Tibial artery (tissue), 4 donors: ENCODE results near the gene ELL.

Experiments used
- DNase-seq, 2 donors: peaks; one replicate each; pipeline ENCODE4 v3.0.0-alpha.2; 2019
- H3K27ac ChIP-seq, 2 donors: fragments of 200-600 bp; sonication (generic) in 1 of 2; 1 replicate in 1 of 2; 2 replicates in 1 of 2; pipeline ENCODE4 v1.5.1; 2018 to 2019; ENCODE audit warnings: mild to moderate bottlenecking in 1 of 2
- H3K27me3 ChIP-seq, 2 donors: fragments of 200-600 bp; sonication (generic) in 1 of 2; one replicate each; pipeline versions ENCODE4 v1.5.1 to v1.6.0; 2016 to 2019
- H3K36me3 ChIP-seq, 3 donors: fragments of 200-600 bp; sonication (generic) in 2 of 3; one replicate each; pipeline ENCODE4 v1.5.1; 2016 to 2019; ENCODE audit warnings: mild to moderate bottlenecking in 2 of 3
- H3K4me1 ChIP-seq, 4 donors: fragments of 200-600 bp; sonication (generic) in 2 of 4; 1 replicate in 3 of 4; 2 replicates in 1 of 4; pipeline ENCODE4 v1.5.1; 2016 to 2019
- H3K4me3 ChIP-seq, 2 donors: fragments of 200-600 bp; sonication (generic) in 1 of 2; 1 replicate in 1 of 2; 2 replicates in 1 of 2; pipeline ENCODE4 v1.5.1; 2018 to 2019; ENCODE audit warnings: mild to moderate bottlenecking in 2 of 2
- H3K9me3 ChIP-seq, 3 donors: fragments of 200-600 bp; sonication (generic) in 1 of 3; one replicate each; pipeline ENCODE4 v1.5.1; 2016 to 2019
- CTCF ChIP-seq, 2 experiments: fragments of 200-600 bp in 1 of 2; fragments of 450-650 bp in 1 of 2; IDR thresholded peaks; one replicate each; pipeline ENCODE4 v1.5.1; 2017 to 2019; ENCODE audit warnings: antibody characterized with exemption in 2 of 2, mild to moderate bottlenecking in 1 of 2, moderate library complexity in 1 of 2
- intact Hi-C: fragments of 100-400 bp; cut with DNase I; formaldehyde crosslinking; loops from one replicate; pipeline ENCODE4 v1.15.0; 2023; ENCODE audit warnings: low total_unique reads

The ELL gene

GRCh38 chr19:18489627-18490184 lies 32.2 kb downstream of the ELL start:
- Histone ChIP-seq H3K4me3 (no peak overlapping the region), H3K27ac (no peak overlapping the region), H3K4me1 (peaks cover 0 to 78% (median 56%) of the 10 kb centered on the region in 4 donors), H3K27me3 (no peaks in the 10 kb centered on the region), H3K9me3 (no peaks in the 10 kb centered on the region), H3K36me3 (no peaks in the 10 kb centered on the region)
- TF ChIP-seq CTCF (IDR thresholded peaks at IDR 0.05): no peak
- intact Hi-C loops: no loop called here
- DNase-seq: no peak

GRCh38 chr19:18488838-18489626 lies 32.8 kb downstream of the ELL start:
- TF ChIP-seq CTCF (IDR thresholded peaks at IDR 0.05): peak in 1 of 2 experiments; percentile 20
- no peaks in the 10 kb centered on the region for H3K27me3 ChIP-seq
- H3K9me3 ChIP-seq: no peaks in the 10 kb centered on the region
- no peak overlapping the region for H3K27ac ChIP-seq
- no peaks in the 10 kb centered on the region for H3K36me3 ChIP-seq
- no peak overlapping the region for H3K4me3 ChIP-seq
- intact Hi-C loops: no loop called here
- peaks cover 0 to 77% (median 51%) of the 10 kb centered on the region in 4 donors for H3K4me1 ChIP-seq
- no peak for DNase-seq

- no peak for TF ChIP-seq CTCF (IDR thresholded peaks at IDR 0.05)
- DNase-seq: no peak
- Histone ChIP-seq H3K4me3 (no peak overlapping the region), H3K9me3 (no peaks in the 10 kb centered on the region), H3K36me3 (no peaks in the 10 kb centered on the region), H3K27ac (no peak overlapping the region), H3K4me1 (peaks cover 0 to 77% (median 49%) of the 10 kb centered on the region in 4 donors), H3K27me3 (no peaks in the 10 kb centered on the region)
- intact Hi-C loops: no loop called here
These were observed 33.5 kb downstream of the ELL start for GRCh38 chr19:18488403-18488723.

GRCh38 chr19:18487576-18488402 lies 34.1 kb downstream of the ELL start:
- no peaks in the 10 kb centered on the region for H3K9me3 ChIP-seq
- peaks cover 0 to 77% (median 51%) of the 10 kb centered on the region in 4 donors for H3K4me1 ChIP-seq
- H3K4me3 ChIP-seq: no peak overlapping the region
- peak in 1 of 2 experiments; percentile 12 for TF ChIP-seq CTCF (IDR thresholded peaks at IDR 0.05)
- H3K27me3 ChIP-seq: no peaks in the 10 kb centered on the region
- no peak overlapping the region for H3K27ac ChIP-seq
- H3K36me3 ChIP-seq: no peaks in the 10 kb centered on the region
- intact Hi-C loops: no loop called here
- no peak for DNase-seq

GRCh38 chr19:18486746-18487145 lies 35.1 kb downstream of the ELL start:
- no peaks in the 10 kb centered on the region for H3K9me3 ChIP-seq
- no peak for DNase-seq
- no peak overlapping the region for H3K27ac ChIP-seq
- no peaks in the 10 kb centered on the region for H3K36me3 ChIP-seq
- intact Hi-C loops: no loop called here
- TF ChIP-seq CTCF (IDR thresholded peaks at IDR 0.05): no peak
- H3K27me3 ChIP-seq: no peaks in the 10 kb centered on the region
- no peak overlapping the region for H3K4me3 ChIP-seq
- H3K4me1 ChIP-seq: peaks cover 0 to 76% (median 51%) of the 10 kb centered on the region in 4 donors
